CD4-positive, alpha-beta T cell treated with Interleukin-2 at 100 ng/mL for 4 hours (primary cell): ENCODE measurements around the gene LMTK2.

ENCODE experiments used
- DNase-seq: peaks from one replicate; pipeline ENCODE4 v3.0.0-alpha.2; 2020; ENCODE audit warnings: low spot score

The LMTK2 gene

GRCh38 chr7:98137134-98137825 lies 30.6 kb downstream of the LMTK2 start:
- DNase-seq: no peak

DNA sequence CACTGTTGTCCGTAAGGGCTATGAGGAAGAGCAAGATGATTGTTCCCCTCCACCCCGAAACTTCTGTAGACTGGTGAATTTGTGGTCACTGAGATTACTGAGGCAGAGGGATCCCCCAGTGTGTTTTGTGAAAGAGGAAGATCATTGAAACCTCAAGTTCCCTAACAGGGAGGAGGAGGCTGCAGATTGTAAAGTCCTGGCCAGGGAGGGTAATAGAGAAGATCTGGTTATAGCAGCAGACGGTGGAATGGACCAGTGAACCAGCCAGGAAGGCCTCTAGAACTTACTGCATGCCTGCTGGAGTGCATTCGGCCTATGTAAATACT lies 31.1 kb downstream of the LMTK2 start:
- DNase-seq: peak; percentile 7

GRCh38 chr7:98138672-98139071 lies 32.0 kb downstream of the LMTK2 start:
- DNase-seq: no peak

DNA sequence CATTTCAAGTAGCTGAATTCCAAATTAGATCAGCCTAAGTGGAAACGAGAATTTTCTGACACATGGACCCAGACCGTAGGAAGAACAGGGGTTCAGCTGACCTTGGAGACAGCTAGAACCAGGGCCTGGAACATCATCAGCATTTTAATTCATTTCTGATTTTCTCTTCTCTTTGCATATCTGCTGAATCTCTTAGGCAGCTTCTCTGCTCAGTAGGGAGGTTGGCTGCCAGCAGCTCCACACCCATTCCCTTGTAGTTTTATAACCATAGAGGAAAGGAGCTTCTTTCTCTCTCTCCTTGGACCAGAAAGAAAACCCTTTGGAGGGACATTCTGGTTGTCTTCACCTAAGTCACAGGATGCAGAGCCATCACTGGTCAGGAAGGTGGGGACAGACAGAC lies 36.0 kb downstream of the LMTK2 start:
- DNase-seq: no peak

DNA sequence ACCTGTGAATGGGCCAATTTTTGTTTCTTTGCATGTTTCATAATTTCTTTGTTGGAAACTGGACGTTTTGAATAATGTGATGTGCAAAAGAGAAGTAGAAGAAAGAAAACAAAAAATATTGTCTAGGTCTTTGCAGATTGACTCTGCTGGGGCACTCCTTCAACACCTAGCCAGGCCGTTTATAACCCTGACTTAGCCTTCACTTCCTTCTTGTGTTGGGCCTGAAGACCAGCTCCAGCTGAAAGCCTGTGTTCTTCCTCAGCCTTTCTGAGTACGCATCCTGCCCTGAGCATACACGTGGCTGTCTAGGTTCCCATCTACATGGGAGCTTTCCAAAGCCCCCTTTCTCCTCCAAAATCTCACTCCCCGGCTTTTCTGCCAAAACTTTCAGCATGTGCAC lies 41.9 kb downstream of the LMTK2 start:
- no peak for DNase-seq

DNA sequence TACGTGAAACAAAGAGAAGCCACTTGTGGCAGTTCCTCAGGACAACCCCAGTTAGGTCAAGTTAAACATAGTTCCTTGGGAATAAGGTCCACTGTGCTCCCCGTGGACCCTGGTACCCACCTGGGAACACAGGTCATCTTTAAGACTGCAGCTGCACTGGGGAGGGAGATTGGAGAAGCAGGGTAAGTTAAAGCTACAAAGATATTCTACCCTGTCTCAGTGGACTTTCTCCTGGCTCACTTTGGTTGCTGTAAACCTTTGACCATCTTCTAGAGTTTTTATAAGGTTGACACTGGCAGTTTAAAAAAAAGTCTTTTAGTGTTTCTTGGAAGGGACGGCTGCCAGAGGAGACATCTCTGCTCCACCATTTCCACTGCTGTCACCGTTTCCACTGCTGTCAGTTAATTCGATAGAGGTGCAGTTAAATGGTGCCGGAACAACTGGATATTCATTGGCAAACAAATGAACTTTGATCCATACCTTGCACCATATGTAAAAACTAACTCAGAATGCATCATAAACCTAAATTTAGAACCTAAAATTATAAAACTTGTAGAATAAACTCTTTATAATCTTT lies 42.5 kb downstream of the LMTK2 start:
- no peak for DNase-seq

DNA sequence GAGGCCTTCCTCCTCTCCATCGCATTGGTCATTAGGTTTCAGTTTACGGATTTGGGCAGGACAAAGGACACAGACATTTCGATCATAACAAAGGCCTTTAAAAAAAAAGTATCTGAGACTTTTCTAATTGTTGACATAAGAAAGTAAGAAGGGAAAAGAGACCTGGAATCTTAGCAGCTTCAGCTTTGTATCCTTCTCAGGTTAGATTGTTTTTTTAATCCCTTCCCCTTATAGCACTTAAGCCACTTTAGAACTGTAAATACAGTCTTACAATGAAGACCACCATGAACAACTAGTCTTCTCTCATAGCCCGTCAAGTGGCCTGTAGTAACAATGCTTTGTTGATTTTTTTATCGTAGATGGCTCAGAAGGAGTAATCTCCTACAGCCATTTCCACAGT lies 45.2 kb downstream of the LMTK2 start:
- DNase-seq: no peak

GRCh38 chr7:98156700-98157099 lies 50.0 kb downstream of the LMTK2 start:
- no peak for DNase-seq

DNA sequence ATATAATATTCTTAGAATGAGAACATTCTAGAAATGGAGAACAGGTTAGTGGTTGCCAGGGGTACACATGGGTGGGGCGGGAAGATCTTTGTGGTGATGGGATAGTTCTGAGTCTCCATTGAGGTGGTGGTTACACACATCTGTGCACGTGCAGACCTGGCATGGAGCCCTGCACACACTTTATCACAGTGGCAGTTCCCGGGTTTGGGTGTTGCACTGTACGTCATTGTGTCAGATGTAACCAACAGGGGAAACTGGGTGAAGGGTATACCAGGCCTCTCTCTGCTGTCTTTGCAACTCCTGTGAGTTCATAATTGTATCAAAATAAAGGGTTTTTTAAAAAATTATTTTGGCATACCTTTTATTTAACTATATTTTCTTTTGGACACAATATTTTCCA lies 51.1 kb downstream of the LMTK2 start:
- DNase-seq: no peak

GRCh38 chr7:98162758-98163157 lies 56.1 kb downstream of the LMTK2 start:
- no peak for DNase-seq

DNA sequence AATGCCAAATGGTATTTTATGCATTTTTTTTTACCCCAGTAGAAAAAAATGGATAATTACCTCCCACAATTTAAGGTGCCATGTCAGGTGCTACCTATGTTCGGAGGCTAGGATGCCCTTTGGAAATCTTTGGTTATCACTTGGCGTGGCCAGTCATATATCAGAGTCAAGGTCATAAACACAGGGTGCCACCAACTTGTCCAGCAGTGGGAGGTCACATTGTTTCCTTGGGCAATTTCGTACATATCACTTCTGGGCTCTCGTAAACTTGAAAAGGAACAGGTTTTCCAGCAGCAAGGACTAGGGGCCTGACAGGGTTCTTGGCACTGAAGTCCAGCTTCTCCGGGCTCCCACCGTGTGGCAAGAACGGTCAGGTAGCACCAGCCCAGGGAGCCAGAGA lies 56.6 kb downstream of the LMTK2 start:
- no peak for DNase-seq

DNA sequence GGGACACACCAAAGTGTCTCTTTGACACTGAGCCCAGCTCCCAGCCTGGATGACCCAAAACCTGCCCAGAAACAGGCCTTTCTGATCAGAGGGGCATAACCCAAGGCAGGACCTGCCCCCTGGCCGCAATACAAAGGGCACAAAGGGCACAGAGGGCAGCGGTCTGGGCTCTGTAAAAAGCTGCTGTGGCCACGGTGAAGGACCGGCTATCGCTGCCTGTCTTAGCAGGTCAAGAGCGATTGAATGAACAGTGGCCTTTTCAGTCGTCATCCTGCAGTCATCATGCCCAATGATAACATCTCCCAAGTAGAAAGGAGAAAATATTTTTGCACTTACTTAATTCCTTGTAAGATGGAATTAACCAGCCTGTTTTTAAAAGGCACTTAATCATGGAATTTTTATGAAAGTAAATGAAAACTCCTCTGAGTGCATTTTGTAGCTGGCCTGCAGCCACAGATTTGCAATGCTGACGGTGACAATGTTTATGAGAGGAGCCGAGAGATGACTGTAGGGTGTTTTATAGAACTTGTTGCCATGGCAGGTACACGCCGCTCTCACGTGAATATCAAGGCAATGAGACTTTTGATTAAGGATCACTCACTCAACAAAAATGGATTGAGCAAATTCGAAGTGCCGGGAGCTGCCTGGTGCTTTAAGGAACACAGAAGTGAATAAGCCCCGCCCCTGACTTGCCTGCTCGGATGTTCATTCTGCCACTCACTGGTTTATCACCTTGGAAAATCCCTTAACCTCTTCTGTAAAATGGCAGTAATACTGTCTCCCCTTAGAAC lies 57.2 kb downstream of the LMTK2 start:
- no peak for DNase-seq

DNA sequence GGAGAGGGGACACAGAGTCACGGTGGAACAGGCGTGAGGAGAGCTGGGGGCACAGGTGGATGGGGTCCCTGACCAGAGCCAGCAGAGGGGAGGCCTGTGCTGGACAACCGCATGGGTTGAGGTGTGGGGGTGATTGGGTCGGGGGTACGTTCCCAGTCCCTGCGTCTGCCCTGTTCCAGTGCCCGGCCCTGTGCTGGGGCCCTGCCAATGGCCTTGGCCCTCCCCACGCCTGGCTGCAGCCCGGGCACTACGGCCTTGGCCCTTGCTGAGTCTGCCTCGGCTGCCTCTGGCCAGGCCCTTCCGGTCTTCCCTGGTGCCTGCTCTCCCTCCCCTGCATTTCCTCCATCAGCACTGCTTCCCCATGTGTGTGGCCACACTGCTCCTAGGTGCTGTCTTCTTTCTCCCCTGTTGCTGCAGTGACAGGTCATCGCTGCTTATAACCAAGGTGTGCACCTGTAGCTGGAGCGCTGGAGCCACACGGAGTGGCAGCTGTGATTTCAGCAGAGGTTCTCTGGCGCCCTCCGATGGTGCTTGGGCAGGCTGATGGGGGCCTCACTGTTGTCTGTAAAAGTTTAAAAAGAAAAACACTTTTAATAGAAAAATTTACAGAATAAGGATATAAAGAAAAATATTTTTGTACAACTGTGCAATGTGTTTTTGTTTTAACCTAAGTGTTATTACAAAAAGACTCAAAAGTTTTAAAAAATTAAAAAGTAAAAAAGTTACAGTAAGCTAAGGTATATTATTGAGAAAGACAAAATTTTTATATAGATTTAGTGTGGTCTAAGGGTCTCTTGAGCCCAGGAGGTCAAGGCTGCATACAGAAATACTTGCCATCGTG lies 59.4 kb downstream of the LMTK2 start:
- DNase-seq: peak; percentile 38

DNA sequence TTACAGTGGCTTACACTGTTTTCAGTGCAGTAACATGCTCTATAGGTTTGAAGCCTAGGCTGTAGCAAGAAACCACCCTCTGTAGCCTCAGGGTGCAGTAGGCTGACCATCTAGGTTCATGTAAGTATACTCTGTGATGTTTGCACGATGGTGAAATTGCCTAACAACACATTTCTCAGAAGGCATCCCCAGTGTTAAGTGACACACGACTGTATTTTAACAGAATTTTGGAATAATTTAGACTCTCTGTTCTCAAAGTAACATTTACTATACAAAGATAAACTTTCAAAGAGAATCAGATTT lies 60.0 kb downstream of the LMTK2 start:
- DNase-seq: no peak

DNA sequence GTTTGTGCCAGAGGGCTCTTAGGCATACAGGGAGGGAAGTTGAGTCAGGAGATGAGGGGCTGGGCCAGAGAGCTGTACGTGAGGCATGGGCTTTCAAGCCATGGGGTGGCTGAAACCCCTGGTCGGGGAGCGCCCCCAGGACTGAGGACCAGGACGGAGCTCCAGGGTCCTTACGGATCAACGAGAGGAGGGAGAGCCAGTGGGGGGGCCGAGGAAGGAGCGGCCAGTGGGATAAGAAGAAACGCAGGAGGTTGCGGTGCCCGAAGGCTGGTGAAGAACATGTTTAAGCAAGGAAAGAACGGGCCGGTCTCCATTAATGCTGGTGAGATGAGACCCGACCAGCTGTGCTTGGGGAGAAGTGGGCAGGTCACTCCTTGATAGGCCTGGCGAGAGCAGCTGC lies 61.0 kb downstream of the LMTK2 start:
- no peak for DNase-seq

DNA sequence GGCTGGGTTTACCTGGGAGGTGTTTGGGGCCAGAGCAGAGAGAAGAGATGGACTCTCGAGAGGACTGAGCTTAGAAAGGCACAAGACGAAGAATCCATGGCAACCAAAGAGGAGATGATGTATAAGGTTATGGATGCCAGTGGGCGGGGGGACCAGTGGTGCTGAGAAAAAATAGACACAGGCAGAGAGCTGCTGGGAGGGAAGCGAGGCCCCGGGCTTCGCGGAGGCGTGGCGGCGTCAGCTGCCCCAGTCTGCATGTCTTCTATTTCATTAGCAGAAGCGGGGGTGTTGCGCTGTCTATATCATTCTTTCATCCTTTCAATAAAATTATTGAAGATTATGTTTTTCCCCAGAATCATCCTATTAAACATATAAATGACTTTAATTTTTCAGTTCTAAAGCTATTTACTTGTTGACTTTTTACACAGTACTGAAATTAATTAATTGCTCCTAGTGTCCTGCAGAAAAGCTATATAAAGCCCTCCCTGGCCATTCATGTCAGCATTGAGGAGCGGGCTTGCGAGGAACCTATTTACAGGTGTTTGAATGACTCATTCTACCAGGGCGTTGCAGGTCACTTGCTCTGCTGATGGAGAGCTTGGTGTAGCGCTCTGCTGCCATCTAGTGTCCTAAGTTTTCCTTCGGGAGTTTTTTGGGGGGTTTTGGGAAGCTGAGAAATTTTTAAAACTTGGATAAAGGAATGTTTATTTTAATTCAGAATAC lies 61.7 kb downstream of the LMTK2 start:
- peak; percentile 80 for DNase-seq

DNA sequence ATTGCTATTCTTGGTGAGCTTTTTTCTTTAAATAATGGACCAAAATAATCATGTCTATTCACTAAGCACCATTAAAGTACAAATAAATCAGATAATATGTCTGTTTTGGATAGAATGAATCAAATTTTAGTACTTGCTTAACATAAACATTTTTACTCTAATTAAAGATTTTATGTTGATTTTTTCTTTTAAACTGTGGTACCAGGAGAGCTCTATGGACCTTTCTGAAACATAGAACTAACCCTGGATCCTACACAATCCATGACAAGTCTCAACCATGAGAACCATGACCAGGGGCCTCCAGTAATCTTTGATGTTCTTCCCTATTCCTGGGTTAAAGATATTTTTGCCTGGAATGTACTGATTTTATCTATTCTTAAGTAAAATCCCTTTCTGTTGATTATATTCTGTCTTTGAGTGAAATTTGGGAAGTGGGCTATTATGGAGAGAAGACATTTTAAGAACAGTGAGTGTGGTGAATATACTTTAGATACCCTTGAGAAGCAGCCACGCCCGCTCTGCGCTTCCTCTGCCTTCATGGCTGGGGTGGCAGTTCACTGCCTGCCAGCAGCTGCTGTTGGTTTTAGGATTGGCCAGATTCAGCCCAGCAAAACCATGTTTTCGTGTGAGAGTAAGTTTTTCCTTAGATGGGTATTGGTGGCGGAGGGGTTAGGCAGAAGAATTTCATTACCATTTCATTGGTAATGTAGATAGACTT lies 62.4 kb downstream of the LMTK2 start:
- no peak for DNase-seq

GRCh38 chr7:98170966-98171365 lies 64.3 kb downstream of the LMTK2 start:
- DNase-seq: no peak

DNA sequence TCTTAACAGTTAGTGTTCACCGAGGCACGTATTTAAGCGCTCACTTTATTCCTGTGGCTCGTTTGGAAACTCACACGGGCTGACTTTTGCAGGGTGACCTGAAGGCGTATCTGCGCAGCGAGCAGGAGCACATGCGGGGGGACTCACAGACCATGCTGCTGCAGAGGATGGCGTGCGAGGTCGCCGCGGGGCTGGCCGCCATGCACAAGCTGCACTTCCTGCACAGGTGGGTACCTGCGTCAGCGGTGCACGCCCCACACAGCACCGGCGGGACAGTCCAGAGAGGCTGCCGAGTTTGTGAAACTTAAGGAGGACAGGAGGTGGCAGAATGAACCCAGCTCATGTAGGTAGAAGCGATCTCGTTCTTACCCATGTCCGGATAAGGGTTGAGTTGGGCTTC lies 64.8 kb downstream of the LMTK2 start:
- no peak for DNase-seq

GRCh38 chr7:98174334-98175259 lies 67.9 kb downstream of the LMTK2 start:
- no peak for DNase-seq
